H9 (cell line): ENCODE measurements around the gene UBE2U. TPM values are rescaled to one million over a fixed set of nuclear protein-coding genes. Genes with fewer than 3 reads are reported as not detected.

ENCODE experiments used
- DNase-seq: peaks from one replicate; pipeline ENCODE4 v3.0.0-alpha.2; 2017
- H2AFZ ChIP-seq: one replicate; pipeline ENCODE4 v1.6.1; 2013; ENCODE audit warnings: mild to moderate bottlenecking, low read length, control low read depth, moderate library complexity
- H2AK5ac ChIP-seq: 2 replicates; pipeline ENCODE4 v1.6.1; 2013; ENCODE audit warnings: low read length, control low read depth, mixed read lengths; ENCODE audit not compliant: insufficient read length
- H2BK120ac ChIP-seq: one replicate; pipeline ENCODE4 v1.6.1; 2013; ENCODE audit warnings: low read depth, mild to moderate bottlenecking, low read length, control low read depth, inconsistent platforms; ENCODE audit not compliant: poor library complexity, severe bottlenecking
- H2BK12ac ChIP-seq: 2 replicates; pipeline ENCODE4 v1.6.1; 2013; ENCODE audit warnings: low read length, control low read depth, mixed read lengths, low read depth; ENCODE audit not compliant: insufficient read length
- H2BK15ac ChIP-seq: 2 replicates; pipeline ENCODE4 v1.6.1; 2013; ENCODE audit warnings: low read depth, low read length, control low read depth
- H2BK20ac ChIP-seq: one replicate; pipeline ENCODE4 v1.6.1; 2013; ENCODE audit warnings: low read depth, mild to moderate bottlenecking, low read length, control low read depth, inconsistent platforms; ENCODE audit not compliant: poor library complexity, severe bottlenecking
- H2BK5ac ChIP-seq: 2 replicates; pipeline ENCODE4 v1.6.1; 2013; ENCODE audit warnings: low read length, control low read depth, mixed read lengths; ENCODE audit not compliant: insufficient read length
- H3K14ac ChIP-seq: 2 replicates; pipeline ENCODE4 v1.6.1; 2013; ENCODE audit warnings: low read length, control low read depth; ENCODE audit not compliant: insufficient read depth
- H3K18ac ChIP-seq: 2 replicates; pipeline ENCODE4 v1.6.1; 2013; ENCODE audit warnings: low read depth, mild to moderate bottlenecking, mixed read lengths, low read length, control low read depth; ENCODE audit not compliant: insufficient read length
- H3K23ac ChIP-seq: 2 replicates; pipeline ENCODE4 v1.6.1; 2013; ENCODE audit warnings: low read length, control low read depth, mixed read lengths, low read depth; ENCODE audit not compliant: insufficient read length
- H3K23me2 ChIP-seq: 2 replicates; pipeline ENCODE4 v1.6.1; 2013; ENCODE audit warnings: low read depth, mild to moderate bottlenecking, mixed read lengths, low read length, control low read depth; ENCODE audit not compliant: insufficient read length, poor library complexity, severe bottlenecking
- H3K27ac ChIP-seq: 2 replicates; pipeline ENCODE4 v1.5.1; 2013; ENCODE audit warnings: low read length, control low read depth, mixed read lengths, low read depth; ENCODE audit not compliant: insufficient read length
- H3K27me3 ChIP-seq: 2 replicates; pipeline ENCODE4 v1.6.1; 2013; ENCODE audit warnings: low read length, control low read depth, inconsistent platforms; ENCODE audit not compliant: insufficient read depth
- H3K4ac ChIP-seq: 2 replicates; pipeline ENCODE4 v1.6.1; 2013; ENCODE audit warnings: low read depth, mild to moderate bottlenecking, control low read depth, inconsistent platforms, low read length, moderate library complexity
- H3K4me1 ChIP-seq: 2 replicates; pipeline ENCODE4 v1.6.1; 2013; ENCODE audit warnings: low read length, control low read depth, inconsistent platforms; ENCODE audit not compliant: insufficient read depth
- H3K4me2 ChIP-seq: 2 replicates; pipeline ENCODE4 v1.6.1; 2013; ENCODE audit warnings: low read length, control low read depth, mixed read lengths; ENCODE audit not compliant: insufficient read length, insufficient read depth
- H3K56ac ChIP-seq: 2 replicates; pipeline ENCODE4 v1.6.1; 2013; ENCODE audit warnings: low read depth, mild to moderate bottlenecking, mixed read lengths, low read length, control low read depth; ENCODE audit not compliant: insufficient read length
- H3K79me1 ChIP-seq: 2 replicates; pipeline ENCODE4 v1.6.1; 2013; ENCODE audit warnings: low read depth, mild to moderate bottlenecking, moderate library complexity, low read length, control low read depth, inconsistent platforms; ENCODE audit not compliant: insufficient read depth, poor library complexity, severe bottlenecking
- H3K79me2 ChIP-seq: 2 replicates; pipeline ENCODE4 v1.6.1; 2013; ENCODE audit warnings: low read length, control low read depth, inconsistent platforms; ENCODE audit not compliant: insufficient read depth
- H3K9ac ChIP-seq: 2 replicates; pipeline ENCODE4 v1.6.1; 2013; ENCODE audit warnings: low read length, control low read depth, mixed read lengths; ENCODE audit not compliant: insufficient read length; ENCODE audit errors: extremely low read depth
- H3K9me3 ChIP-seq: one replicate; pipeline ENCODE4 v1.6.1; 2013; ENCODE audit warnings: low read depth, low read length, inconsistent platforms; ENCODE audit not compliant: control insufficient read depth
- H3T11ph ChIP-seq: one replicate; pipeline ENCODE4 v1.6.1; 2013; ENCODE audit warnings: mild to moderate bottlenecking, low read length, control low read depth, inconsistent platforms
- H4K20me1 ChIP-seq: one replicate; pipeline ENCODE4 v1.6.1; 2013; ENCODE audit not compliant: control insufficient read depth, insufficient read length, insufficient read depth
- H4K5ac ChIP-seq: 2 replicates; pipeline ENCODE4 v1.6.1; 2013; ENCODE audit warnings: low read depth, mild to moderate bottlenecking, mixed read lengths, low read length, control low read depth; ENCODE audit not compliant: insufficient read length
- H4K8ac ChIP-seq: replicated peaks from 2 replicates; pipeline ENCODE4 v1.6.1; 2013; ENCODE audit warnings: low read length, control low read depth, mixed read lengths, low read depth; ENCODE audit not compliant: insufficient read length
- H4K91ac ChIP-seq: 2 replicates; pipeline ENCODE4 v1.6.1; 2013; ENCODE audit warnings: low read depth, mild to moderate bottlenecking, moderate library complexity, mixed read lengths, low read length, control low read depth; ENCODE audit not compliant: insufficient read length
- H3K27ac Mint-ChIP-seq, 3 experiments: 2 replicates in 2 of 3; 3 replicates in 1 of 3; pipeline ENCODE4 v1.8.0; 2020 to 2021; ENCODE audit warnings: mixed read lengths in 3 of 3, mild to moderate bottlenecking in 1 of 3, moderate library complexity in 1 of 3
- H3K27me3 Mint-ChIP-seq: 2 replicates; pipeline ENCODE4 v1.8.0; 2021; ENCODE audit warnings: low read depth, mild to moderate bottlenecking, moderate library complexity, mixed read lengths
- H3K36me3 Mint-ChIP-seq, 3 experiments: 2 replicates in 2 of 3; 3 replicates in 1 of 3; pipeline ENCODE4 v1.8.0; 2020 to 2021; ENCODE audit warnings: low read depth in 3 of 3, mixed read lengths in 3 of 3; ENCODE audit not compliant: insufficient read depth in 1 of 3
- H3K4me1 Mint-ChIP-seq, 2 experiments: 2 replicates each; pipeline ENCODE4 v1.8.0; 2020; ENCODE audit warnings: mixed read lengths in 2 of 2
- H3K4me3 Mint-ChIP-seq, 2 experiments: 2 replicates in 1 of 2; 3 replicates in 1 of 2; pipeline ENCODE4 v1.8.0; 2020 to 2021; ENCODE audit warnings: mild to moderate bottlenecking in 2 of 2, mixed read lengths in 2 of 2, moderate library complexity in 1 of 2
- H3K9me3 Mint-ChIP-seq, 2 experiments: 2 replicates in 1 of 2; 3 replicates in 1 of 2; pipeline ENCODE4 v1.8.0; 2020; ENCODE audit warnings: mild to moderate bottlenecking in 2 of 2, mixed read lengths in 2 of 2, moderate library complexity in 1 of 2
- CTCF ChIP-seq: fragments of 200-600 bp; sonication (generic); conservative IDR thresholded peaks from 3 replicates; pipeline ENCODE4 v1.8.0; 2021; ENCODE audit warnings: antibody characterized with exemption, mild to moderate bottlenecking
- total RNA-seq: library from RNA; stranded (reverse); gene quantifications from 2 replicates; pipeline ENCODE4 v1.2.1, GENCODE V29; 2021

The UBE2U gene
- total RNA-seq, 1 experiment from 2014 or later = not detected

GRCh38 chr1:64241069-64241468 lies 37.6 kb downstream of the UBE2U start:
- H3K23me2 ChIP-seq = no peaks in the 10 kb centered on the region
- peaks cover 13% of the 10 kb centered on the region; the same call in 1 of the 2 replicates for H3K4me1 ChIP-seq
- no peak overlapping the region for H3K27ac ChIP-seq
- H3K79me1 ChIP-seq = no peaks in the 10 kb centered on the region
- no peak overlapping the region for H3K4me2 ChIP-seq
- H3K18ac ChIP-seq = no peak overlapping the region
- no peaks in the 10 kb centered on the region for H3K36me3 Mint-ChIP-seq
- H3K9ac ChIP-seq = no peak overlapping the region
- no peak overlapping the region for H4K5ac ChIP-seq
- no peak for DNase-seq
- H3K27ac Mint-ChIP-seq = no peak overlapping the region
- no peak overlapping the region for H2BK5ac ChIP-seq
- TF ChIP-seq CTCF = no peak
- H2BK20ac ChIP-seq = no peak overlapping the region
- no peak overlapping the region for H3T11ph ChIP-seq
- no peak overlapping the region for H3K4ac ChIP-seq
- no peak overlapping the region for H3K56ac ChIP-seq
- no peaks in the 10 kb centered on the region for H3K9me3 Mint-ChIP-seq
- no peak overlapping the region for H2BK15ac ChIP-seq
- H2BK12ac ChIP-seq = no peak overlapping the region
- H3K14ac ChIP-seq = no peak overlapping the region
- H3K9me3 ChIP-seq = no peaks in the 10 kb centered on the region
- H2AFZ ChIP-seq = no peak overlapping the region
- H3K27me3 Mint-ChIP-seq = peaks cover 2% of the 10 kb centered on the region; the same call in 1 of the 2 replicates
- H2AK5ac ChIP-seq = no peak overlapping the region
- H3K23ac ChIP-seq = no peak overlapping the region
- H4K8ac ChIP-seq = no peak overlapping the region
- H3K79me2 ChIP-seq = no peaks in the 10 kb centered on the region
- H3K4me1 Mint-ChIP-seq = peaks cover 24 to 28% of the 10 kb centered on the region in 2 experiments
- H2BK120ac ChIP-seq = no peak overlapping the region
- no peaks in the 10 kb centered on the region for H3K27me3 ChIP-seq
- no peaks in the 10 kb centered on the region for H4K20me1 ChIP-seq
- H3K4me3 Mint-ChIP-seq = no peak overlapping the region
- no peak overlapping the region for H4K91ac ChIP-seq
